Endothelial cell of umbilical vein (primary cell): ENCODE measurements around the gene MYO9A. TPM values are rescaled to one million over a fixed set of nuclear protein-coding genes. Genes with fewer than 3 reads are reported as not detected.
A peak's percentile ranks its signal among the peaks of the same experiment; 100 is the strongest.

ENCODE experiments used
- BruUV-seq: library from RNA; stranded (reverse); fragments of 400-500 nt; replicated peaks from 2 replicates; lab custom pipeline; 2021; lab: Mats Ljungman, UMichigan
- CTCF ChIA-PET: fragments of 300-600, 350-600 bp; sonication (Branson Sonifier 250); formaldehyde crosslinking; loops from one replicate; lab custom pipeline; 2021; ENCODE audit warnings: antibody characterized with exemption, inconsistent platforms; lab: Charles Lee
- POLR2A ChIA-PET: fragments of 300-600, 350-600 bp; sonication (Branson Sonifier 250); formaldehyde crosslinking; loops from one replicate; lab custom pipeline; 2021; ENCODE audit warnings: antibody characterized with exemption, inconsistent platforms; lab: Charles Lee
- DNase-seq: peaks from one replicate; pipeline ENCODE4 v3.0.0-alpha.2; 2011; ENCODE audit warnings: low read depth, low spot score
- FAIRE-seq: peaks from 2 replicates; lab custom pipeline; 2011; peaks lifted over from hg19 to GRCh38; lab: Jason Lieb, UNC
- H2AFZ ChIP-seq: 2 replicates; pipeline ENCODE4 v1.6.0; 2012; ENCODE audit warnings: low read depth, low read length, control low read depth, inconsistent platforms
- H3K27ac ChIP-seq: 2 replicates; pipeline ENCODE4 v1.5.1; 2011; ENCODE audit warnings: low read depth, mild to moderate bottlenecking, control low read depth, low read length, moderate library complexity; ENCODE audit not compliant: insufficient read depth
- H3K27me3 ChIP-seq, 2 experiments: 2 replicates each; pipeline versions ENCODE4 v1.6.0 to v1.6.1; 2011; ENCODE audit warnings: low read length in 2 of 2, mixed read lengths in 1 of 2; ENCODE audit not compliant: control insufficient read depth in 2 of 2, insufficient read depth in 2 of 2
- H3K36me3 ChIP-seq, 2 experiments: 2 replicates in 1 of 2; 3 replicates in 1 of 2; pipeline ENCODE4 v1.5.1; 2011; ENCODE audit warnings: low read length in 2 of 2, mild to moderate bottlenecking in 1 of 2, moderate library complexity in 1 of 2; ENCODE audit not compliant: control insufficient read depth in 2 of 2, insufficient read depth in 2 of 2; ENCODE audit errors: extremely low read depth in 1 of 2
- H3K4me1 ChIP-seq: 3 replicates; pipeline ENCODE4 v1.5.1; 2011; ENCODE audit warnings: mild to moderate bottlenecking, low read length; ENCODE audit not compliant: control insufficient read depth, insufficient read depth; ENCODE audit errors: extremely low read depth
- H3K4me2 ChIP-seq: 2 replicates; pipeline ENCODE4 v1.6.1; 2011; ENCODE audit warnings: low read length, control low read depth, mixed read lengths; ENCODE audit not compliant: insufficient read depth
- H3K4me3 ChIP-seq, 3 experiments: fragments of 200-600 bp in 1 of 3; sonication (generic), shearing (Covaris generic) in 1 of 3; replicated peaks in 1 of 3; 2 replicates each; pipeline ENCODE4 v1.5.1; 2011 to 2016; ENCODE audit warnings: control low read depth in 3 of 3, low read length in 3 of 3, mild to moderate bottlenecking in 2 of 3, inconsistent platforms in 1 of 3, low read depth in 1 of 3, moderate library complexity in 1 of 3; ENCODE audit not compliant: insufficient read depth in 1 of 3
- H3K79me2 ChIP-seq: 2 replicates; pipeline ENCODE4 v1.6.0; 2012; ENCODE audit warnings: low read length, inconsistent platforms; ENCODE audit not compliant: control insufficient read depth, insufficient read depth
- H3K9ac ChIP-seq: replicated peaks from 2 replicates; pipeline ENCODE3; 2011; ENCODE audit warnings: low read length, control low read depth; ENCODE audit not compliant: insufficient read depth; ENCODE audit errors: extremely low read depth
- H3K9me1 ChIP-seq: replicated peaks from 3 replicates; pipeline ENCODE4 v1.6.0; 2011; ENCODE audit warnings: mild to moderate bottlenecking, low read length; ENCODE audit not compliant: control insufficient read depth, insufficient read depth; ENCODE audit errors: extremely low read depth
- H3K9me3 ChIP-seq: replicated peaks from 2 replicates; pipeline ENCODE4 v1.5.1; 2012; ENCODE audit warnings: low read length, inconsistent platforms; ENCODE audit not compliant: control insufficient read depth, insufficient read depth
- H4K20me1 ChIP-seq: replicated peaks from 2 replicates; pipeline ENCODE3; 2011; ENCODE audit warnings: mild to moderate bottlenecking, low read length; ENCODE audit not compliant: control insufficient read depth, insufficient read depth; ENCODE audit errors: extremely low read depth
- CTCF ChIP-seq, 2 donors: IDR thresholded peaks; 1 replicate in 1 of 2; 2 replicates in 1 of 2; pipeline ENCODE4 v1.5.1; 2011; ENCODE audit warnings: low read length in 2 of 2, mild to moderate bottlenecking in 2 of 2, moderate library complexity in 2 of 2, control low read depth in 1 of 2, inconsistent platforms in 1 of 2, low read depth in 1 of 2; ENCODE audit not compliant: insufficient read depth in 1 of 2; ENCODE audit errors: extremely low read depth in 1 of 2
- EZH2 ChIP-seq: IDR thresholded peaks from 2 replicates; pipeline ENCODE4 v1.6.1; 2012; ENCODE audit warnings: borderline replicate concordance, low read depth, mild to moderate bottlenecking, moderate library complexity, low read length, inconsistent platforms; ENCODE audit not compliant: severe bottlenecking
- FOS ChIP-seq: IDR thresholded peaks from 2 replicates; pipeline ENCODE4 v1.6.1; 2011; ENCODE audit warnings: mild to moderate bottlenecking, low read length, moderate library complexity, borderline replicate concordance; ENCODE audit not compliant: insufficient read depth
- GATA2 ChIP-seq: IDR thresholded peaks from 2 replicates; pipeline ENCODE4 v1.7.0; 2011; ENCODE audit warnings: low read depth, mild to moderate bottlenecking, moderate library complexity, mixed read lengths, low read length; ENCODE audit not compliant: insufficient read length, insufficient read depth
- JUN ChIP-seq: IDR thresholded peaks from 2 replicates; pipeline ENCODE4 v1.6.1; 2011; ENCODE audit warnings: borderline replicate concordance, low read depth; ENCODE audit not compliant: insufficient read length, insufficient read depth
- MAX ChIP-seq: IDR thresholded peaks from 2 replicates; pipeline ENCODE4 v1.6.1; 2011; ENCODE audit not compliant: insufficient read depth, insufficient read length
- MYC ChIP-seq: IDR thresholded peaks from one replicate; pipeline ENCODE4 v1.6.1; 2011; ENCODE audit warnings: mild to moderate bottlenecking, low read depth, low read length
- POLR2A ChIP-seq: IDR thresholded peaks from 2 replicates; pipeline ENCODE4 v1.6.1; 2012; ENCODE audit warnings: low read depth, mild to moderate bottlenecking, control low read depth, low read length
- POLR2AphosphoS5 ChIP-seq: IDR thresholded peaks from 2 replicates; pipeline ENCODE4 v1.6.1; 2012; ENCODE audit warnings: low read depth, mild to moderate bottlenecking, control low read depth, low read length, moderate library complexity; ENCODE audit not compliant: insufficient read depth
- dilution Hi-C: fragments of 300-500 bp; cut with MboI; formaldehyde crosslinking; loops from one replicate; pipeline ENCODE4 v1.15.0; 2019; ENCODE audit warnings: low sequenced_read_pairs; ENCODE audit not compliant: extremely low pct_ligation_motif_present
- intact Hi-C: fragments of 100-400 bp; cut with micrococcal nuclease; formaldehyde crosslinking; loops from one replicate; pipeline ENCODE4 v1.10.0; 2022
- polyA plus RNA-seq, 4 experiments: library from polyadenylated mRNA; depleted of rRNA in 3 of 4; stranded (reverse) in 3 of 4; unstranded in 1 of 4; fragments of >200 nt; gene quantifications; 2 replicates each; pipeline versions ENCODE4 v1.2.1 to v1.2.3, GENCODE V29; 2011 to 2012; ENCODE audit warnings: missing spikeins in 1 of 4
- total RNA-seq: library from RNA; stranded (reverse); gene quantifications from 2 replicates; pipeline ENCODE4 v1.2.3, GENCODE V29; 2021

Gene MYO9A
- total and polyA plus RNA-seq, 2 donors (not counting 3 experiments of a cell fraction or from before 2014, with no cell fraction given) = 6.4 to 30.3 TPM

GRCh38 chr15:71800835-71801745 is 316.9 kb downstream of the MYO9A start:
- Histone ChIP-seq H2AFZ (no peak overlapping the region), H3K4me3 (no peak overlapping the region), H3K27ac (no peak overlapping the region), H3K36me3 (no peaks in the 10 kb centered on the region), H3K4me1 (no peaks in the 10 kb centered on the region), H3K4me2 (no peak overlapping the region), H3K9ac (no peak overlapping the region), H3K27me3 (no peaks in the 10 kb centered on the region), H3K9me3 (no peaks in the 10 kb centered on the region), H3K79me2 (no peaks in the 10 kb centered on the region), H3K9me1 (no peaks in the 10 kb centered on the region), H4K20me1 (no peaks in the 10 kb centered on the region)
- TF ChIP-seq POLR2A (no peak), CTCF (IDR thresholded peaks at IDR 0.05; ENCODE audit: extremely low read depth in 1 of 2, insufficient read depth in 1 of 2, low read depth in 1 of 2, low read length in 2 of 2) (peak; percentile 71 to 81)
- dilution Hi-C loops = no loop called here
- FAIRE-seq (peak; percentile 91), DNase-seq (peak; percentile 77)
- ChIA-PET CTCF (interaction anchor here (0.7 to 12.4 kb wide), 21 partner anchors 10 to 895 kb away, joined by 3 to 235 read pairs (median 5); no protein-coding TSS in a partner anchor), POLR2A (no interaction called here)
- intact Hi-C loops = loop anchor here (1.0 to 5.0 kb wide), 10 partner anchors 21 to 976 kb away; no protein-coding TSS in a partner anchor
- no TSS peak for BruUV-seq

- H3K4me1 ChIP-seq = no peaks in the 10 kb centered on the region
- H4K20me1 ChIP-seq = no peaks in the 10 kb centered on the region
- TF ChIP-seq MAX (no peak), POLR2A (no peak), FOS (no peak), EZH2 (no peak), POLR2AphosphoS5 (no peak), JUN (no peak), CTCF (IDR thresholded peaks at IDR 0.05; ENCODE audit: extremely low read depth in 1 of 2, insufficient read depth in 1 of 2, low read depth in 1 of 2, low read length in 2 of 2) (no peak), MYC (no peak), GATA2 (no peak)
- dilution Hi-C loops = no loop called here
- CTCF ChIA-PET = interaction anchor here (0.7 to 12.4 kb wide), 11 partner anchors 9 to 826 kb away, joined by 3 to 235 read pairs (median 5); no protein-coding TSS in a partner anchor
- H3K9me3 ChIP-seq = no peaks in the 10 kb centered on the region
- no peaks in the 10 kb centered on the region for H3K9me1 ChIP-seq
- BruUV-seq = no TSS peak
- intact Hi-C loops = loop anchor here (2.0 to 5.0 kb wide), 5 partner anchors 149 to 825 kb away; no protein-coding TSS in a partner anchor
- H3K9ac ChIP-seq = no peak overlapping the region
- H3K27ac ChIP-seq = no peak overlapping the region
- FAIRE-seq (no peak), DNase-seq (no peak)
- no peak overlapping the region for H3K4me2 ChIP-seq
- no peaks in the 10 kb centered on the region for H3K79me2 ChIP-seq
- H3K4me3 ChIP-seq = no peak overlapping the region
- no peaks in the 10 kb centered on the region for H3K36me3 ChIP-seq
- no peaks in the 10 kb centered on the region for H3K27me3 ChIP-seq
- no peak overlapping the region for H2AFZ ChIP-seq
- POLR2A ChIA-PET = no interaction called here
These were observed 317.8 kb downstream of the MYO9A start for GRCh38 chr15:71800190-71800589.
